ENCODE results near the gene GNAT2. TPM values are rescaled to one million over a fixed set of nuclear protein-coding genes. Genes with fewer than 3 reads are reported as not detected.

The GNAT2 gene
- total and polyA plus RNA-seq, 2 donors (not counting 3 experiments of a cell fraction or from before 2014, with no cell fraction given): not detected

DNA sequence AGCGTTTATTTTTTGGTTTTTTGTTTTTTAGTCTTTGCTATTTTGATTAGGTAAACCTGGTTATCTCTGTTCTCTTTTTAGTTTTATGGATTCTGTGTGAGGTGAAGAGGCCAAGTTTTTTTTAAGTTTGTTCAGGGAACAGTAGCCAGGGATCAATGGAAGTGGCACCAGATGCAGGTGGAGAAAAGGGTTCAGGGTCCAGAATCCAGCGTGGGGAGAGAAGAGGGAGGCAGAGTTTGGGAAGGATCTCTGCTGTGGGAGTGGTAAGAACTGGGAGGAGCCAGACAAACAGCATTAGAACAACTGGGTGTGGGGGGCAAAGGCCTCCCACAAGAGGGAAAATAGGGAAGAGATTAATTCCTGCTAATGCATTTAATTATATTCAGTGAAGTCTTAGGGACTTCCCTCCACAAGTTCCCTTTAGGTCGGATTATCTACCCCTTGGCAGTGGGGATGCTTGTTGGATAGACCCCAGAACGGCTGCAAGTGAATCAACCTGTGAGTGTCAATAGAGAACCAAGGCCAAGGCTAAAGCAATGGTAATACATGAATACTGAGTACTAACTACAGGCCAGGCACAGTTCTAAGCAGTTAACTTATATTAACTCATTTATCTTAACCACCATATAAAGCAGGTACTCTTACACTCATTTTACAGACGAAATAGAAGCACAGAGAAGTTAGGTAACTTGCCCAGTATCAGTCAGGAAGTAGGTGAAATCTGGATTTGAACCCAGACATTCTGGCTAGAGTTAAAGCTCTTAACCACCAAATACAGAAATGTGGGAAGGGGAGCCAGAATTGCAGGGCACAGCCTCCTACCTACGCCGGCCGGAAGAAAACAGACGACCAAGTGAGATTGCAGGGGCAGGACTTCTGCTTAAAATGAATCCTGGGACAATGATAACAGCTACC lies 498 bp downstream of the GNAT2 start:
- peak overlapping the region; percentile 53 for H3K4me2 ChIP-seq (ENCODE audit: insufficient read depth, low read length)
- no peaks in the 10 kb centered on the region for H3K36me3 ChIP-seq (ENCODE audit: control insufficient read depth in 2 of 2, extremely low read depth in 1 of 2, insufficient read depth in 2 of 2, low read length in 2 of 2)
- CTCF ChIA-PET: interaction anchor here (2.2 to 2.4 kb wide), 4 partner anchors 11 to 72 kb away, joined by 11 to 28 read pairs (median 24); partner anchors contain the start of gene GNAI3
- H3K9me3 ChIP-seq (replicated peaks; ENCODE audit: control insufficient read depth, insufficient read depth, low read length): no peaks in the 10 kb centered on the region
- TF ChIP-seq EZH2 (IDR thresholded peaks at IDR 0.05; ENCODE audit: borderline replicate concordance, low read depth, low read length, severe bottlenecking) (no peak), CTCF (IDR thresholded peaks at IDR 0.05; ENCODE audit: extremely low read depth in 1 of 2, insufficient read depth in 1 of 2, low read depth in 1 of 2, low read length in 2 of 2) (no peak), FOS (IDR thresholded peaks at IDR 0.05; ENCODE audit: borderline replicate concordance, insufficient read depth, low read length) (no peak), POLR2AphosphoS5 (IDR thresholded peaks at IDR 0.05; ENCODE audit: insufficient read depth, low read depth, low read length) (no peak), MAX (IDR thresholded peaks at IDR 0.05; ENCODE audit: insufficient read depth, insufficient read length) (no peak), MYC (IDR thresholded peaks at IDR 0.05; ENCODE audit: low read depth, low read length) (no peak)
- intact Hi-C loops (cut with micrococcal nuclease) (loop anchor here (5.0 to 10.0 kb wide), 2 partner anchors 37 to 134 kb away; partner anchors contain the start of gene ATXN7L2), dilution Hi-C loops (cut with MboI; ENCODE audit: extremely low pct_ligation_motif_present, low sequenced_read_pairs) (no loop called here)
- no peaks in the 10 kb centered on the region for H3K27me3 ChIP-seq (ENCODE audit: control insufficient read depth in 2 of 2, insufficient read depth in 2 of 2, low read length in 2 of 2)
- POLR2A ChIA-PET: interaction anchor here (0.6 kb wide), 1 partner anchor 157 kb away, joined by 3 read pairs; no protein-coding TSS in a partner anchor
- DNase-seq (ENCODE audit: low read depth, low spot score) (no peak), FAIRE-seq (peak; percentile 68)
- H3K9me1 ChIP-seq (replicated peaks; ENCODE audit: control insufficient read depth, extremely low read depth, insufficient read depth, low read length): no peaks in the 10 kb centered on the region
- TSS peak; percentile 8 for BruUV-seq (replicated peaks)
- no peaks in the 10 kb centered on the region for H4K20me1 ChIP-seq (replicated peaks; ENCODE audit: control insufficient read depth, extremely low read depth, insufficient read depth, low read length)
- peak overlapping the region; percentile 96 for H3K9ac ChIP-seq (replicated peaks; ENCODE audit: extremely low read depth, insufficient read depth, low read length)
- peak overlapping the region in 2 of 3 experiments; percentile 76 to 83 for H3K4me3 ChIP-seq (replicated peaks in 1 of 3; ENCODE audit: insufficient read depth in 1 of 3, low read depth in 1 of 3, low read length in 3 of 3)
- H3K27ac ChIP-seq (ENCODE audit: insufficient read depth, low read depth, low read length): peak overlapping the region; percentile 97
- peaks cover 61% of the 10 kb centered on the region for H3K4me1 ChIP-seq (ENCODE audit: control insufficient read depth, extremely low read depth, insufficient read depth, low read length)
- H3K79me2 ChIP-seq (ENCODE audit: control insufficient read depth, insufficient read depth, low read length): peaks cover 38% of the 10 kb centered on the region
- peak overlapping the region; percentile 25 for H2AFZ ChIP-seq (ENCODE audit: low read depth, low read length)

Data from endothelial cell of umbilical vein (primary cell).